Keratinocyte (primary cell): ENCODE results near the gene RAB3IL1. TPM values are rescaled to one million over a fixed set of nuclear protein-coding genes. Genes with fewer than 3 reads are reported as not detected.

ENCODE experiments used
- DNase-seq: peaks from one replicate; pipeline ENCODE4 v3.0.0-alpha.2; 2011; ENCODE audit warnings: low read depth, missing footprints, low spot score
- FAIRE-seq: peaks from 2 replicates; lab custom pipeline; 2011; peaks lifted over from hg19 to GRCh38; lab: Jason Lieb, UNC
- H2AFZ ChIP-seq: 2 replicates; pipeline ENCODE4 v1.6.0; 2012; ENCODE audit warnings: low read length, control low read depth, inconsistent platforms; ENCODE audit not compliant: control insufficient read depth
- H3K27ac ChIP-seq: 2 replicates; pipeline ENCODE4 v1.5.1; 2011; ENCODE audit warnings: low read length; ENCODE audit not compliant: control insufficient read depth, insufficient read depth
- H3K27me3 ChIP-seq: 3 replicates; pipeline ENCODE4 v1.6.0; 2011; ENCODE audit warnings: low read length; ENCODE audit not compliant: control insufficient read depth, insufficient read depth; ENCODE audit errors: extremely low read depth
- H3K36me3 ChIP-seq, 2 experiments: 2 replicates in 1 of 2; 3 replicates in 1 of 2; pipeline ENCODE4 v1.5.1; 2011; ENCODE audit warnings: low read length in 2 of 2, mild to moderate bottlenecking in 1 of 2; ENCODE audit not compliant: control insufficient read depth in 2 of 2, insufficient read depth in 2 of 2; ENCODE audit errors: extremely low read depth in 1 of 2
- H3K4me1 ChIP-seq: 3 replicates; pipeline ENCODE4 v1.5.1; 2011; ENCODE audit warnings: low read length; ENCODE audit not compliant: control insufficient read depth, insufficient read depth; ENCODE audit errors: extremely low read depth
- H3K4me2 ChIP-seq: 3 replicates; pipeline ENCODE4 v1.6.0; 2011; ENCODE audit warnings: low read depth, low read length; ENCODE audit not compliant: control insufficient read depth, insufficient read depth; ENCODE audit errors: extremely low read depth
- H3K4me3 ChIP-seq, 3 experiments: fragments of 200-600 bp in 1 of 3; sonication (generic) in 1 of 3; 2 replicates in 2 of 3; 3 replicates in 1 of 3; pipeline ENCODE4 v1.5.1; 2011 to 2016; ENCODE audit warnings: low read length in 3 of 3, mild to moderate bottlenecking in 3 of 3, control low read depth in 2 of 3, inconsistent platforms in 1 of 3, low read depth in 1 of 3, mixed read lengths in 1 of 3, mixed run types in 1 of 3, moderate library complexity in 1 of 3; ENCODE audit not compliant: control insufficient read depth in 2 of 3, insufficient read depth in 2 of 3; ENCODE audit errors: extremely low read depth in 1 of 3
- H3K79me2 ChIP-seq: 2 replicates; pipeline ENCODE4 v1.6.0; 2012; ENCODE audit warnings: low read length; ENCODE audit not compliant: control insufficient read depth, insufficient read depth
- H3K9ac ChIP-seq: 3 replicates; pipeline ENCODE4 v1.6.0; 2011; ENCODE audit warnings: low read length; ENCODE audit not compliant: control insufficient read depth, insufficient read depth; ENCODE audit errors: extremely low read depth
- H3K9me1 ChIP-seq: 3 replicates; pipeline ENCODE4 v1.6.0; 2011; ENCODE audit warnings: low read length; ENCODE audit not compliant: control insufficient read depth, insufficient read depth; ENCODE audit errors: extremely low read depth
- H3K9me3 ChIP-seq: 2 replicates; pipeline ENCODE4 v1.5.1; 2012; ENCODE audit warnings: low read depth, low read length; ENCODE audit not compliant: control insufficient read depth
- H4K20me1 ChIP-seq: 3 replicates; pipeline ENCODE4 v1.6.0; 2011; ENCODE audit warnings: low read length; ENCODE audit not compliant: control insufficient read depth, insufficient read depth; ENCODE audit errors: extremely low read depth
- EZH2 ChIP-seq: IDR thresholded peaks from one replicate; pipeline ENCODE4 v1.6.1; 2012; ENCODE audit warnings: inconsistent platforms, mild to moderate bottlenecking, low read length, moderate library complexity
- dilution Hi-C: fragments of 300-500 bp; cut with MboI; formaldehyde crosslinking; loops from one replicate; pipeline ENCODE4 v1.7.0; 2020; ENCODE audit warnings: low sequenced_read_pairs; ENCODE audit not compliant: extremely low pct_ligation_motif_present
- polyA plus RNA-seq, 5 experiments: library from polyadenylated mRNA; depleted of rRNA in 3 of 5; stranded (reverse) in 3 of 5; stranded (forward) in 1 of 5; unstranded in 1 of 5; fragments of >200 nt; gene quantifications; 1 replicate in 1 of 5; 2 replicates in 3 of 5; 3 replicates in 1 of 5; pipeline versions ENCODE4 v1.2.1 to v1.2.3, GENCODE V29; 2011 to 2012; ENCODE audit warnings: missing spikeins in 2 of 5, low read depth in 1 of 5, low replicate concordance in 1 of 5
- TF ChIP-seq, protein P1 (sequence below), 3 experiments: IDR thresholded peaks in 1 of 3; conservative IDR thresholded peaks in 1 of 3; optimal IDR thresholded peaks in 1 of 3; 2 replicates in 2 of 3; 3 replicates in 1 of 3; pipeline versions ENCODE3 to v1.5.1; 2011; ENCODE audit warnings: low read length in 3 of 3, mild to moderate bottlenecking in 3 of 3, moderate library complexity in 2 of 3, control low read depth in 1 of 3, inconsistent platforms in 1 of 3; ENCODE audit not compliant: insufficient read depth in 2 of 3; ENCODE audit errors: extremely low read depth in 1 of 3

Gene RAB3IL1
- polyA plus RNA-seq, 1 donor (not counting 4 experiments of a cell fraction or from before 2014, with no cell fraction given), result 0.31 TPM

DNA sequence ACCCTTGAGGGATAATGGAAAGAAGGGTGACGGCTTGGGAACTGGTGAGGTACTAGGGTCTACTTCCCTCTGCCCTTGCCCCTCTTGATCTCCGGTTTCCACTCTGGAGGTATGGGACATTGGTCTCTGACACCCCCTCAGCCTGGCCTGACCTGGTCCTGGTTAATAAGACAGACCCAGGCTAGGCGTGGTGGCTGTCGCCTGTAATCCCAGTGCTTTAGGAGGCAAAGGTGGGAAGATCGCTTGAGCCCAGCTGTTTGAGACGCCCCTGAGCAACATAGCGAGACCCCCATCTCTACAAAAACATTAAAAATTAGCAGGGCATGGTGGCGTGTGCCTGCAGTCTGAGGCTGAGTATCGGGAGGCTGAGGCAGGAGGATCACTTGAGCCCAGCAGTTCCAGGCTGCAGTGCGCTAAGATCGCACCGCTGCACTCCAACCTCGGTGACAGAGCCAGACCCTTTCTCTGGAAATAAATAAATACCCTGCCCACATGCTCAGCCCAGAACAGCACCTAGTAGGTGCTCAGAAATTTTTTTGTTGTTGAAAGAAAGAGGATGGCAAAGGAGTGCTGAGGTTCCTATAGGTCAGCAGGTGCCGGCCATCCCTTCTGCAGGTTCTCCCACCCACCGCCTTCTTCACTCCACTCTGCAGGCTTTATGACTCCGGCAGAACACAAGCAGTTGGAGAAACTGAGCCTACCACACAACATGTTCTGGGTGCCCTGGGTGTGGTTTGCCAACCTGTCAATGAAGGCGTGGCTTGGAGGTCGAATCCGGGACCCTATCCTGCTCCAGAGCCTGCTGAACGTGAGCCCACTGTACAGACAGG, 39.0 kb upstream of the RAB3IL1 start:
- no peak overlapping the region for H3K4me2 ChIP-seq
- no peaks in the 10 kb centered on the region for H3K9me1 ChIP-seq
- no peak overlapping the region for H3K4me3 ChIP-seq
- dilution Hi-C loops, result no loop called here
- no peak overlapping the region for H3K27ac ChIP-seq
- no peaks in the 10 kb centered on the region for H3K79me2 ChIP-seq
- H4K20me1 ChIP-seq, result no peaks in the 10 kb centered on the region
- no peak for FAIRE-seq
- H3K9me3 ChIP-seq, result no peaks in the 10 kb centered on the region
- H2AFZ ChIP-seq, result no peak overlapping the region
- no peak overlapping the region for H3K9ac ChIP-seq
- H3K36me3 ChIP-seq, result peaks cover 0 to 3% of the 10 kb centered on the region in 2 experiments
- TF ChIP-seq, protein P1, sequence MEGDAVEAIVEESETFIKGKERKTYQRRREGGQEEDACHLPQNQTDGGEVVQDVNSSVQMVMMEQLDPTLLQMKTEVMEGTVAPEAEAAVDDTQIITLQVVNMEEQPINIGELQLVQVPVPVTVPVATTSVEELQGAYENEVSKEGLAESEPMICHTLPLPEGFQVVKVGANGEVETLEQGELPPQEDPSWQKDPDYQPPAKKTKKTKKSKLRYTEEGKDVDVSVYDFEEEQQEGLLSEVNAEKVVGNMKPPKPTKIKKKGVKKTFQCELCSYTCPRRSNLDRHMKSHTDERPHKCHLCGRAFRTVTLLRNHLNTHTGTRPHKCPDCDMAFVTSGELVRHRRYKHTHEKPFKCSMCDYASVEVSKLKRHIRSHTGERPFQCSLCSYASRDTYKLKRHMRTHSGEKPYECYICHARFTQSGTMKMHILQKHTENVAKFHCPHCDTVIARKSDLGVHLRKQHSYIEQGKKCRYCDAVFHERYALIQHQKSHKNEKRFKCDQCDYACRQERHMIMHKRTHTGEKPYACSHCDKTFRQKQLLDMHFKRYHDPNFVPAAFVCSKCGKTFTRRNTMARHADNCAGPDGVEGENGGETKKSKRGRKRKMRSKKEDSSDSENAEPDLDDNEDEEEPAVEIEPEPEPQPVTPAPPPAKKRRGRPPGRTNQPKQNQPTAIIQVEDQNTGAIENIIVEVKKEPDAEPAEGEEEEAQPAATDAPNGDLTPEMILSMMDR (optimal IDR thresholded peaks at IDR 0.05 in 1 of 3, IDR thresholded peaks at IDR 0.05 in 1 of 3, conservative IDR thresholded peaks at IDR 0.05 in 1 of 3; ENCODE audit: extremely low read depth in 1 of 3, insufficient read depth in 2 of 3, low read length in 3 of 3), result no peak
- TF ChIP-seq EZH2, result no peak
- no peak for DNase-seq
- H3K27me3 ChIP-seq, result peaks cover 13% of the 10 kb centered on the region
- H3K4me1 ChIP-seq, result peaks cover 9% of the 10 kb centered on the region

DNA sequence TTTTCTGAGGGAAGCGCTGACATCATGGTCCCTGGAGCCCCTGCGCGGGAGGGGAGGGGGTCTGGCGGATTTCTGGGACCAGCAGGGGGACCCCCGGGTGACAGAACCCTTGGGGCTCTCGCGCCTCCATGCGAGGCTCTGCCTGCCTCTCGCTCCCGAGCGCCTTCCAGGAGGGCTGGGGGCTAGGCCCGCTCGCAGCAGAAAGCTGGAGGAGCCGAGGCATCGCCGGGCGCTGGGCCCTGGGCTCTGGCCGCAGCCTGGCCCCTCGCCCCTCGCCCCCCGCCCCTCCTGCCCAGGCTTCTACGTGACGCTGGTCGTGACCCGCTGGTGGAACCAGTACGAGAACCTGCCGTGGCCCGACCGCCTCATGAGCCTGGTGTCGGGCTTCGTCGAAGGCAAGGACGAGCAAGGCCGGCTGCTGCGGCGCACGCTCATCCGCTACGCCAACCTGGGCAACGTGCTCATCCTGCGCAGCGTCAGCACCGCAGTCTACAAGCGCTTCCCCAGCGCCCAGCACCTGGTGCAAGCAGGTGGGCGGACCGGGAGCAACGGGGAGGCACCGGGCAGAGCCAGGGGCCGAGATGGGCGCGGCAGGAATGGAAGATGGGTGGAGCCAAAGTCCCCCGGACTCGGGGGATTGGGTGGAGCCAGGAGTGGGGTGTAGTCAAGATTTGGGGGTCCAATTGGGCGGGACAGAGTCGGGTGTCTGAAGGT, 38.2 kb upstream of the RAB3IL1 start:
- no peaks in the 10 kb centered on the region for H3K79me2 ChIP-seq
- H4K20me1 ChIP-seq, result no peaks in the 10 kb centered on the region
- no peak overlapping the region for H3K27ac ChIP-seq
- DNase-seq (no peak), FAIRE-seq (no peak)
- H3K4me2 ChIP-seq, result peak overlapping the region; percentile 45
- no peaks in the 10 kb centered on the region for H3K9me3 ChIP-seq
- dilution Hi-C loops, result no loop called here
- H2AFZ ChIP-seq, result peak overlapping the region; percentile 26
- no peak overlapping the region for H3K9ac ChIP-seq
- TF ChIP-seq, protein P1 (optimal IDR thresholded peaks at IDR 0.05 in 1 of 3, IDR thresholded peaks at IDR 0.05 in 1 of 3, conservative IDR thresholded peaks at IDR 0.05 in 1 of 3; ENCODE audit: extremely low read depth in 1 of 3, insufficient read depth in 2 of 3, low read length in 3 of 3), result no peak
- TF ChIP-seq EZH2, result peak; percentile 31
- peaks cover 9% of the 10 kb centered on the region for H3K4me1 ChIP-seq
- peaks cover 0 to 3% of the 10 kb centered on the region in 2 experiments for H3K36me3 ChIP-seq
- no peaks in the 10 kb centered on the region for H3K9me1 ChIP-seq
- peaks cover 13% of the 10 kb centered on the region for H3K27me3 ChIP-seq
- no peak overlapping the region for H3K4me3 ChIP-seq
